CD14-positive monocyte (primary cell): ENCODE results near the gene WDR19. TPM values are rescaled to one million over a fixed set of nuclear protein-coding genes. Genes with fewer than 3 reads are reported as not detected.

Experiments
- DNase-seq, 3 donors: peaks; one replicate each; pipeline ENCODE4 v3.0.0-alpha.2; 2011 to 2022
- H2AFZ ChIP-seq: 2 replicates; pipeline ENCODE4 v1.6.0; 2012; ENCODE audit warnings: mild to moderate bottlenecking, low read depth, low read length, inconsistent platforms; ENCODE audit not compliant: insufficient read depth, poor library complexity, severe bottlenecking
- H3K27ac ChIP-seq, 2 donors: 1 replicate in 1 of 2; 2 replicates in 1 of 2; pipeline ENCODE4 v1.5.1; 2012 to 2013; ENCODE audit warnings: low read length in 2 of 2, control low read depth in 1 of 2, inconsistent platforms in 1 of 2, low read depth in 1 of 2, mild to moderate bottlenecking in 1 of 2
- H3K27me3 ChIP-seq, 2 donors: one replicate each; pipeline versions ENCODE4 v1.6.0 to v1.6.1; 2011 to 2013; ENCODE audit warnings: low read length in 2 of 2; ENCODE audit not compliant: control insufficient read depth in 2 of 2, insufficient read depth in 2 of 2
- H3K36me3 ChIP-seq, 2 donors: replicated peaks in 1 of 2; 1 replicate in 1 of 2; 2 replicates in 1 of 2; pipeline versions ENCODE4 v1.5.1 to v1.6.1; 2012 to 2013; ENCODE audit warnings: low read length in 2 of 2, control low read depth in 1 of 2, inconsistent platforms in 1 of 2, mild to moderate bottlenecking in 1 of 2; ENCODE audit not compliant: insufficient read depth in 2 of 2, control insufficient read depth in 1 of 2
- H3K4me1 ChIP-seq, 2 donors: 1 replicate in 1 of 2; 2 replicates in 1 of 2; pipeline versions ENCODE4 v1.5.1 to v1.6.1; 2012 to 2013; ENCODE audit warnings: low read length in 2 of 2, control low read depth in 1 of 2, inconsistent platforms in 1 of 2, mild to moderate bottlenecking in 1 of 2, moderate library complexity in 1 of 2; ENCODE audit not compliant: insufficient read depth in 2 of 2, control insufficient read depth in 1 of 2
- H3K4me2 ChIP-seq: replicated peaks from 2 replicates; pipeline ENCODE3; 2012; ENCODE audit warnings: low read length, moderate library complexity, mild to moderate bottlenecking; ENCODE audit not compliant: poor library complexity, severe bottlenecking; ENCODE audit errors: extremely low read depth
- H3K4me3 ChIP-seq, 3 experiments: fragments of 200-600 bp in 1 of 3; sonication (generic) in 1 of 3; replicated peaks in 1 of 3; 1 replicate in 2 of 3; 2 replicates in 1 of 3; pipeline ENCODE4 v1.5.1; 2011 to 2013; ENCODE audit warnings: low read length in 3 of 3, mild to moderate bottlenecking in 3 of 3, control low read depth in 2 of 3, low read depth in 2 of 3, inconsistent platforms in 1 of 3, moderate library complexity in 1 of 3
- H3K79me2 ChIP-seq: 2 replicates; pipeline ENCODE4 v1.6.0; 2012; ENCODE audit warnings: mild to moderate bottlenecking, control low read depth, inconsistent platforms, low read length, moderate library complexity; ENCODE audit not compliant: insufficient read depth
- H3K9ac ChIP-seq: 2 replicates; pipeline ENCODE4 v1.6.0; 2017; ENCODE audit warnings: low read length, mild to moderate bottlenecking; ENCODE audit not compliant: insufficient read depth, poor library complexity, severe bottlenecking
- H3K9me3 ChIP-seq, 2 donors: replicated peaks in 1 of 2; 1 replicate in 1 of 2; 2 replicates in 1 of 2; pipeline versions ENCODE4 v1.5.1 to v1.6.1; 2012 to 2013; ENCODE audit warnings: low read length in 2 of 2, control low read depth in 1 of 2; ENCODE audit not compliant: control insufficient read depth in 1 of 2, insufficient read depth in 1 of 2
- H4K20me1 ChIP-seq: 2 replicates; pipeline ENCODE4 v1.6.0; 2012; ENCODE audit warnings: mild to moderate bottlenecking, low read length, control low read depth, moderate library complexity; ENCODE audit not compliant: insufficient read depth
- H3K27ac Mint-ChIP-seq, 7 donors: one replicate each; pipeline ENCODE4 v1.8.0; 2020; ENCODE audit warnings: mild to moderate bottlenecking in 7 of 7, mixed read lengths in 7 of 7, moderate library complexity in 6 of 7, inconsistent platforms in 2 of 7
- H3K27me3 Mint-ChIP-seq, 3 donors: one replicate each; pipeline ENCODE4 v1.8.0; 2021 to 2022; ENCODE audit warnings: low read depth in 3 of 3, mild to moderate bottlenecking in 3 of 3, mixed read lengths in 3 of 3, moderate library complexity in 3 of 3, inconsistent platforms in 1 of 3
- H3K36me3 Mint-ChIP-seq, 2 donors: one replicate each; pipeline ENCODE4 v1.8.0; 2020; ENCODE audit warnings: mixed read lengths in 2 of 2, inconsistent platforms in 1 of 2, mild to moderate bottlenecking in 1 of 2
- H3K4me1 Mint-ChIP-seq: one replicate; pipeline ENCODE4 v1.8.0; 2020; ENCODE audit warnings: mild to moderate bottlenecking, mixed read lengths
- H3K4me3 Mint-ChIP-seq, 2 donors: one replicate each; pipeline ENCODE4 v1.8.0; 2020; ENCODE audit warnings: mild to moderate bottlenecking in 2 of 2, mixed read lengths in 2 of 2, moderate library complexity in 1 of 2
- H3K9me3 Mint-ChIP-seq, 7 donors: one replicate each; pipeline ENCODE4 v1.8.0; 2020 to 2022; ENCODE audit warnings: mixed read lengths in 7 of 7, mild to moderate bottlenecking in 6 of 7, moderate library complexity in 6 of 7, inconsistent platforms in 2 of 7
- WGBS: methylation state at CpG from one replicate; pipeline ENCODE4 v1.1.5; 2013; ENCODE audit warnings: missing lambda C conversion rate; ENCODE audit not compliant: insufficient coverage; 5-methylcytosine and 5-hydroxymethylcytosine counted together
- intact Hi-C, 2 donors: fragments of 100-400 bp; cut with micrococcal nuclease; formaldehyde crosslinking; loops; one replicate each; pipeline versions ENCODE4 v1.15.0 to v1.15.1; 2023
- polyA plus RNA-seq, 3 donors: library from polyadenylated mRNA; depleted of rRNA in 1 of 3; unstranded in 2 of 3; stranded (reverse) in 1 of 3; fragments of 300-500 nt in 2 of 3; fragments of >200 nt in 1 of 3; fragmentation: Illumina TruSeq in 2 of 3; gene quantifications; 1 replicate in 2 of 3; 2 replicates in 1 of 3; pipeline ENCODE4 v1.2.3, GENCODE V29; 2012 to 2021
- TF ChIP-seq, protein P1 (sequence below): fragments of 200-600 bp; IDR thresholded peaks from one replicate; pipeline ENCODE4 v1.8.0; 2022; ENCODE audit warnings: antibody characterized with exemption, mild to moderate bottlenecking

WDR19 gene
- polyA plus RNA-seq, 3 donors: 1.7 to 11.4 (median 2.0) TPM

DNA sequence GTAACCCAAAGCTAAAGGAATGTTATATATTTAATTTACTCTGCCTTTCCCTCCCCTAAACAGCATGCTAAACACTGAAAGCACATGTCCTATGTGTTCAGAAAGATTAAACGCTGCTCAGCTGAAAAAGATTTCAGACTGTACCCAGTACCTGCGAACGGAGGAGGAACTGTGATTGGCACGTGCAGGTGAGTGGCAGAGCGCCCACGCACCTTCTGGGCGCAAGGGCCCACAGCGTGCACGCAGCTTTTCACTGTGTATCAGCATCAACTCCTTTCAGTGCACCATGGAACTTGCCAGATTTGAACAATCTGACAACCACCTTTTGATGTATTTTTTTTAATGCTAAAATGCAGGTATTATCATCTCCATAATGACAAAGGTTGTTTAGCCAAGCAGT is 96.1 kb downstream of the WDR19 start:
- Histone ChIP-seq H3K27me3 (no peaks in the 10 kb centered on the region), H3K9me3 (no peaks in the 10 kb centered on the region), H3K4me1 (no peaks in the 10 kb centered on the region), H3K79me2 (no peaks in the 10 kb centered on the region), H3K9ac (no peak overlapping the region), H3K4me2 (no peak overlapping the region), H3K27ac (no peak overlapping the region), H3K4me3 (no peak overlapping the region), H2AFZ (no peak overlapping the region), H4K20me1 (no peaks in the 10 kb centered on the region), H3K36me3 (no peaks in the 10 kb centered on the region)
- 97% methylated on average over 9 of the region's 9 CpGs for WGBS
- peaks cover 4 to 7% of the 10 kb centered on the region in 2 donors for H3K36me3 Mint-ChIP-seq
- H3K4me1 Mint-ChIP-seq: no peaks in the 10 kb centered on the region
- DNase-seq: no peak
- TF ChIP-seq, protein P1, sequence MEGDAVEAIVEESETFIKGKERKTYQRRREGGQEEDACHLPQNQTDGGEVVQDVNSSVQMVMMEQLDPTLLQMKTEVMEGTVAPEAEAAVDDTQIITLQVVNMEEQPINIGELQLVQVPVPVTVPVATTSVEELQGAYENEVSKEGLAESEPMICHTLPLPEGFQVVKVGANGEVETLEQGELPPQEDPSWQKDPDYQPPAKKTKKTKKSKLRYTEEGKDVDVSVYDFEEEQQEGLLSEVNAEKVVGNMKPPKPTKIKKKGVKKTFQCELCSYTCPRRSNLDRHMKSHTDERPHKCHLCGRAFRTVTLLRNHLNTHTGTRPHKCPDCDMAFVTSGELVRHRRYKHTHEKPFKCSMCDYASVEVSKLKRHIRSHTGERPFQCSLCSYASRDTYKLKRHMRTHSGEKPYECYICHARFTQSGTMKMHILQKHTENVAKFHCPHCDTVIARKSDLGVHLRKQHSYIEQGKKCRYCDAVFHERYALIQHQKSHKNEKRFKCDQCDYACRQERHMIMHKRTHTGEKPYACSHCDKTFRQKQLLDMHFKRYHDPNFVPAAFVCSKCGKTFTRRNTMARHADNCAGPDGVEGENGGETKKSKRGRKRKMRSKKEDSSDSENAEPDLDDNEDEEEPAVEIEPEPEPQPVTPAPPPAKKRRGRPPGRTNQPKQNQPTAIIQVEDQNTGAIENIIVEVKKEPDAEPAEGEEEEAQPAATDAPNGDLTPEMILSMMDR: no peak
- H3K9me3 Mint-ChIP-seq: no peaks in the 10 kb centered on the region
- intact Hi-C loops: no loop called here
- H3K27me3 Mint-ChIP-seq: peaks cover 0 to 3% (median 0%) of the 10 kb centered on the region in 3 donors
- no peak overlapping the region for H3K4me3 Mint-ChIP-seq
- H3K27ac Mint-ChIP-seq: no peak overlapping the region

DNA sequence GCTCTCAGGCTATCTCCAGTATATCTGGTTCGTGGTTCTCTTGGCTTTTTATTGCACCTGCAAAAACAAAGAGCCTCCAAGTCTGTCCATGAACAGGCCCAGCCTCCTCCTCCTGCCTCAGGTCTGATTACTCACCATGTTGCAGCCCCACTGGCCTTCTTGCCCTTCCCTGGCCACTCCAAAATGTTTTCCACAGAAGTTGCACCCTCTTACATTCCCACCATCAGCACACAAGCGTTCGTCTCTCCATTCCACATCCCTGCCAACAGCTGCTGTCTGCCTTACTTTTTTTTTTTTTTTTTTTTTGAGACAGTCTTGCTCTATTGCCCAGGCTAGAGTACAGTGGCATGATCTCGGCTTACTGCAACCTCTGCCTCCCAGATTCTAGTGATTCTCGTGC is 97.1 kb downstream of the WDR19 start:
- Histone ChIP-seq H3K4me2 (no peak overlapping the region), H3K9ac (no peak overlapping the region), H3K36me3 (no peaks in the 10 kb centered on the region), H2AFZ (no peak overlapping the region), H3K27me3 (no peaks in the 10 kb centered on the region), H3K9me3 (no peaks in the 10 kb centered on the region), H3K4me1 (no peaks in the 10 kb centered on the region), H3K27ac (no peak overlapping the region), H3K79me2 (no peaks in the 10 kb centered on the region), H4K20me1 (no peaks in the 10 kb centered on the region), H3K4me3 (no peak overlapping the region)
- Mint-ChIP-seq H3K27ac (no peak overlapping the region), H3K4me1 (no peaks in the 10 kb centered on the region), H3K9me3 (no peaks in the 10 kb centered on the region), H3K27me3 (peaks cover 0 to 3% (median 0%) of the 10 kb centered on the region in 3 donors), H3K4me3 (no peak overlapping the region), H3K36me3 (peaks cover 6 to 12% of the 10 kb centered on the region in 2 donors)
- TF ChIP-seq, protein P1: no peak
- WGBS: 95% methylated on average over 5 of the region's 5 CpGs
- intact Hi-C loops: no loop called here
- no peak for DNase-seq
